ENCODE data around the gene LYSMD2. TPM values are rescaled to one million over a fixed set of nuclear protein-coding genes. Genes with fewer than 3 reads are reported as not detected.

The LYSMD2 gene
- total and polyA plus RNA-seq, 2 experiments from 2014 or later = 6.3 to 6.7 TPM

- no peaks in the 10 kb centered on the region for H3K27me3 ChIP-seq (replicated peaks; ENCODE audit: insufficient read depth)
- H2AFZ ChIP-seq = no peak overlapping the region
- peak overlapping the region; percentile 5 for H3K4me2 ChIP-seq (ENCODE audit: unreplicated experiment)
- H3K4me3 ChIP-seq = no peak overlapping the region
- TF ChIP-seq EZH2 (IDR thresholded peaks at IDR 0.05; ENCODE audit: insufficient read depth, poor library complexity, severe bottlenecking) = no peak
- TF ChIP-seq EZH2phosphoT487 (IDR thresholded peaks at IDR 0.05; ENCODE audit: insufficient read depth, low read depth) = no peak
- H3K9ac ChIP-seq = no peak overlapping the region
- H3F3A ChIP-seq (ENCODE audit: insufficient read depth) = peaks cover 22% of the 10 kb centered on the region
- H3K9me3 ChIP-seq (ENCODE audit: low read depth) = no peaks in the 10 kb centered on the region
- no peaks in the 10 kb centered on the region for H3K9me2 ChIP-seq (ENCODE audit: insufficient read depth)
- H3K79me2 ChIP-seq (ENCODE audit: insufficient read depth) = no peaks in the 10 kb centered on the region
- no peaks in the 10 kb centered on the region for H3K36me3 ChIP-seq (ENCODE audit: low read depth)
- H3K27ac ChIP-seq = peak overlapping the region; percentile 28; the same call in 1 of the 2 replicates
- WGBS, 2 experiments (ENCODE audit: low coverage in 1 of 2, low lambda C conversion rate in 2 of 2, missing lambda C conversion rate in 2 of 2) = 10 to 13% methylated on average over 5 of the region's 5 CpGs
- H3K4me1 ChIP-seq (ENCODE audit: insufficient read depth) = peaks cover 26% of the 10 kb centered on the region
- in situ Hi-C loops (cut with MboI) = no loop called here
- DNase-seq = peak; percentile 96
- H4K20me1 ChIP-seq (ENCODE audit: insufficient read depth) = no peaks in the 10 kb centered on the region
These were observed 11.0 kb downstream of the LYSMD2 start for GRCh38 chr15:51726302-51727073.

GRCh38 chr15:51724673-51725072 lies 12.8 kb downstream of the LYSMD2 start:
- Histone ChIP-seq H3K27ac (no peak overlapping the region), H3K79me2 (ENCODE audit: insufficient read depth) (no peaks in the 10 kb centered on the region), H3K36me3 (ENCODE audit: low read depth) (no peaks in the 10 kb centered on the region), H4K20me1 (ENCODE audit: insufficient read depth) (no peaks in the 10 kb centered on the region), H3K4me2 (ENCODE audit: unreplicated experiment) (no peak overlapping the region), H3K9me2 (ENCODE audit: insufficient read depth) (no peaks in the 10 kb centered on the region), H3K4me3 (no peak overlapping the region), H3K27me3 (replicated peaks; ENCODE audit: insufficient read depth) (no peaks in the 10 kb centered on the region), H3K9me3 (ENCODE audit: low read depth) (no peaks in the 10 kb centered on the region), H3K4me1 (ENCODE audit: insufficient read depth) (peaks cover 25% of the 10 kb centered on the region), H3K9ac (no peak overlapping the region), H2AFZ (no peak overlapping the region), H3F3A (ENCODE audit: insufficient read depth) (peaks cover 17% of the 10 kb centered on the region)
- 87 to 94% methylated on average over 1 of the region's 1 CpG for WGBS, 2 experiments (ENCODE audit: low coverage in 1 of 2, low lambda C conversion rate in 2 of 2, missing lambda C conversion rate in 2 of 2)
- DNase-seq = no peak
- in situ Hi-C loops (cut with MboI) = no loop called here
- no peak for TF ChIP-seq EZH2phosphoT487 (IDR thresholded peaks at IDR 0.05; ENCODE audit: insufficient read depth, low read depth)

- Histone ChIP-seq H4K20me1 (ENCODE audit: insufficient read depth) (no peaks in the 10 kb centered on the region), H3K4me2 (ENCODE audit: unreplicated experiment) (no peak overlapping the region), H3K9ac (no peak overlapping the region), H3K4me1 (ENCODE audit: insufficient read depth) (peaks cover 25% of the 10 kb centered on the region), H3F3A (ENCODE audit: insufficient read depth) (peaks cover 17% of the 10 kb centered on the region), H3K9me3 (ENCODE audit: low read depth) (no peaks in the 10 kb centered on the region), H3K27me3 (replicated peaks; ENCODE audit: insufficient read depth) (no peaks in the 10 kb centered on the region), H3K36me3 (ENCODE audit: low read depth) (no peaks in the 10 kb centered on the region), H3K79me2 (ENCODE audit: insufficient read depth) (no peaks in the 10 kb centered on the region), H3K9me2 (ENCODE audit: insufficient read depth) (no peaks in the 10 kb centered on the region), H2AFZ (no peak overlapping the region), H3K27ac (no peak overlapping the region), H3K4me3 (no peak overlapping the region)
- in situ Hi-C loops (cut with MboI) = no loop called here
- 96 to 98% methylated on average over 2 of the region's 2 CpGs for WGBS, 2 experiments (ENCODE audit: low coverage in 1 of 2, low lambda C conversion rate in 2 of 2, missing lambda C conversion rate in 2 of 2)
- TF ChIP-seq EZH2 (IDR thresholded peaks at IDR 0.05; ENCODE audit: insufficient read depth, poor library complexity, severe bottlenecking) = no peak
- no peak for TF ChIP-seq EZH2phosphoT487 (IDR thresholded peaks at IDR 0.05; ENCODE audit: insufficient read depth, low read depth)
- no peak for DNase-seq
These were observed 13.3 kb downstream of the LYSMD2 start for GRCh38 chr15:51724199-51724598.

- Histone ChIP-seq H3K27ac (no peak overlapping the region), H3K4me3 (no peak overlapping the region), H3F3A (ENCODE audit: insufficient read depth) (peaks cover under 1% of the 10 kb centered on the region; the same call in 1 of the 2 replicates), H3K9ac (no peak overlapping the region), H3K79me2 (ENCODE audit: insufficient read depth) (no peaks in the 10 kb centered on the region), H3K9me2 (ENCODE audit: insufficient read depth) (no peaks in the 10 kb centered on the region), H3K27me3 (replicated peaks; ENCODE audit: insufficient read depth) (no peaks in the 10 kb centered on the region), H3K9me3 (ENCODE audit: low read depth) (no peaks in the 10 kb centered on the region), H3K4me2 (ENCODE audit: unreplicated experiment) (no peak overlapping the region), H4K20me1 (ENCODE audit: insufficient read depth) (no peaks in the 10 kb centered on the region), H2AFZ (no peak overlapping the region), H3K36me3 (ENCODE audit: low read depth) (no peaks in the 10 kb centered on the region), H3K4me1 (ENCODE audit: insufficient read depth) (peaks cover 10% of the 10 kb centered on the region; the same call in 1 of the 2 replicates)
- in situ Hi-C loops (cut with MboI) = no loop called here
- peak; percentile 22 for DNase-seq
- WGBS, 2 experiments (ENCODE audit: low coverage in 1 of 2, low lambda C conversion rate in 2 of 2, missing lambda C conversion rate in 2 of 2) = 84% methylated on average over 5 of the region's 5 CpGs
- TF ChIP-seq EZH2phosphoT487 (IDR thresholded peaks at IDR 0.05; ENCODE audit: insufficient read depth, low read depth) = no peak
- no peak for TF ChIP-seq EZH2 (IDR thresholded peaks at IDR 0.05; ENCODE audit: insufficient read depth, poor library complexity, severe bottlenecking)
These were observed 16.1 kb downstream of the LYSMD2 start for GRCh38 chr15:51721199-51721960.
